DMS79 treated with DMSO at 0.1 percent for 48 hours (cell line): Measurements from ENCODE around the gene CDH8.
A peak's percentile ranks its signal among the peaks of the same experiment; 100 is the strongest.

Source experiments
- DNase-seq: peaks from one replicate; lab custom pipeline; 2025; lab: John Stamatoyannopoulos, UW

Gene CDH8

GRCh38 chr16:61934601-61935000, 101.6 kb downstream of the CDH8 start:
- no peak for DNase-seq

DNA sequence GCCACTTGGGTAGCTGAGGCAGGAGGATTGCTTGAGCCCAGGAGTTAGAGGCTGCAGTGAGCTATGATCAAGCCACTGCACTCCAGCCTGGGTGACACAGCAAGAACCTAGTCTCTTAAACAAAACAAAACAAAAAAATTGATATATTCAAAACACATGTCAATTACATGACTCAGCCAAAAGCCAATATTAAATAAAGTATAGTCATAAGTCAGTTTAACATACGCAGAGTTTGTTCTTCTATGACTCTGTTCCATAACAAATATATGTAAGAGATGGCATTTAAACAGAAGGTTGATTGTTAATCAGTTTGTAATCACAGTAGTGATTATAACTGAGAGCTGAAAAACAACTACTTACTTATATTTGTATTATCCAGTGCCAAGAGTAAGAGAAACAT, 106.5 kb downstream of the CDH8 start:
- DNase-seq, result no peak

DNA sequence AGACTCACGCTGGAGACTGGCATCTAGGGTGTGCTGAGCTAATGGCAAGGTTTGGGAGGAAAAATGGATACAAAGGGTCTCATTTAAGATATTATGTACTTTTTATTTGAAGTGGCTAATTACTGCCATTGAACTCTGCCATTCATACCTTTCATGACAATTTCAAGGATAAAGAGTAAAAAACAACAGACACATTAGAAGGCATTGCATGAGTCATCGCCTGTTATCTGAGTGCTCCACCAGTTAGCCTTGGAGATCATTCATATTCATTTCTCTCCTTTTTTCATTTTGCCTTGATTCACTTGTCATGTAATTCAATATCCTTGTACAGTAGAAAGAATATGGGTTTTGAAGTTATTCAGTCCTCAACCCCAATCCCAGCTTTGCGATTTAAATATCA, 109.5 kb downstream of the CDH8 start:
- no peak for DNase-seq

- no peak for DNase-seq
Measured at GRCh38 chr16:61923629-61924028, 112.6 kb downstream of the CDH8 start.

GRCh38 chr16:61921373-61921772, 114.9 kb downstream of the CDH8 start:
- DNase-seq, result no peak

DNA sequence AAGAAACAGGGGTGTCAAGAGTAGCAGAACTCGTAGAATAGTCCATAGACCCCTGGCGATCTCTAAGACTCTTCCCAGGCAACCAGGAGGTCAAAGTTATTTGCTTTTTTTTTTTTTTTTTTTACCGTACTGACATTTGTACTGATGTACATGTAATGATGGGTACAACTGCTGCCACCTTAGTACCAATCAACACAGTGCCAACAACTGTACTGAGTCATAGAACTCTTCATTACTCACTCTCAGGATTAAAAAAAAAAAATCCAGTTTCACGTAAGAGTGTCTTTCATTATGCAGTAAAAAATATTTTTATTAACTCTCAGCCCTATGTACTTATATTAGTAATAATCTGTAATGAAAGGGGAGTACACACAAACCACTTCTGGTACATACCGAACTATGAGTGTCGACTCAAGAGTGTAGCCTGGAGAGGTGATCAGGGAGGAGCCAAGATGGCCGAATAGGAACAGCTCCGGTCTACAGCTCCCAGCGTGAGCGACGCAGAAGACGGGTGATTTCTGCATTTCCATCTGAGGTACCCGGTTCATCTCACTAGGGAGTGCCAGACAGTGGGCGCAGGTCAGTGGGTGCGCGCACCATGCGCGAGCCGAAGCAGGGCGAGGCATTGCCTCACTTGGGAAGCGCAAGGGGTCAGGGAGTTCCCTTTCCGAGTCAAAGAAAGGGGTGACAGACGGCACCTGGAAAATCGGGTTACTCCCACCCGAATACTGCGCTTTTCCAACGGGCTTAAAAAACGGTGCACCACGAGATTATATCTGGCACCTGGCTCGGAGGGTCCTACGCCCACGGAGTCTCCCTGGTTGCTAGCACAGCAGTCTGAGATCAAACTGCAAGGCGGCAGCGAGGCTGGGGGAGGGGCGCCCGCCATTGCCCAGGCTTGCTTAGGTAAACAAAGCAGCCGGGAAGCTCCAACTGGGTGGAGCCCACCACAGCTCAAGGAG, 118.1 kb downstream of the CDH8 start:
- DNase-seq, result peak; percentile 42

DNA sequence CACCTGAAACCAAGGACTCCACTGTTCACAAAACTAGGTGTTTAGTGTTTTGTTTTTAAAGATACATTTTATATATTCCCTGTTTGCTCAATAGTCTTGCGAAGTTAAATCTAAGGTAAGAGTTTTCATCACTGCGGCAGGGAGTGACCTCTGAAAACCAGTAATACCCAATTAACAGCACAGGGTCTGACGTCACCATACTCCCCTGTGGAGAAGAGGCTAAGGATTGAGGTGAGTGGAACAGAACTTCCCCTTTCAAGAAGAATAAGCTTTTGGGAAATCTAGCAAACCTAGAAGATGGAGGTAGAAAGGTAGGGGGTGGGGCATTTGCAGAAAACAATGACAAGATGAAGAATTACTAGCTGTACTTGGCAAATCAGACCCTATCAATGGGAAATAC, 120.7 kb downstream of the CDH8 start:
- no peak for DNase-seq

DNA sequence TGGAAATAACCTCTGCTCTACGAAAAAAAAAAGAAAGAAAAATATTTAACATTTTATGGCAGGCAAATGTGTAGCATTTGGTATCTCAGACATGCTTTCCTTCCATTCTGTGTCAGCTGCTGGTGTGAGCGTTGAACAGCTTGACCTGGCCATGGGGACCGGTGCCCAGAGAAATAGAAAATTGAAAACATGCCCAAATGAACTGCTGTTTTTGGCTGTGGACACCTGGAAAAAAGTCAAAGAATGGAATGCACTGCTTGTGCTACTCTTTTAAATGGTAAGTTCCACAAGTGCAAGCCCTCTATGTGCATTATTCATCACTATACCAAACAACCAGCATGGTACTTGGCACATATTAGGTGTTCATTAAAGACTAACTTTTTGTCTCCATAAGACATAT, 127.2 kb downstream of the CDH8 start:
- no peak for DNase-seq

- no peak for DNase-seq
Measured at GRCh38 chr16:61908426-61908825, 127.8 kb downstream of the CDH8 start.

GRCh38 chr16:61901689-61902088, 134.5 kb downstream of the CDH8 start:
- DNase-seq, result no peak

DNA sequence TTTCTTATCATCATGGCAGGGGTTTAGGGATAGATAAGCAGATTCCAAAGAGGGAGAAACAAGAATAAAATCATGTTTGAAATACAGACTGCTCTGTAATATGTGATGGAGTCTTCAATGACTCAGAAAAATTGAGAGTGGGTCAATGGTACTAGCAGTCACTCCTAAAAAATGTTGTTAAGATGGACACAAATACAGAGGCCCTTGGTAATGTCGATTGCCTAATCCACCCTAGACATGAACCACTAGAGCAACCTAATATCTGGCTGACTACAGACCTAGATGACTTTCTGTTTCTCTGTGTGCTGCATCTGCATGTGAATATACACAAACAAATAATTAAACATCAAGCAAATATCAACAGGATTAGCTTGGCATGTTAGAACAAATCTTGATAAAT, 135.8 kb downstream of the CDH8 start:
- DNase-seq, result no peak

- no peak for DNase-seq
Measured at GRCh38 chr16:61897657-61898056, 138.6 kb downstream of the CDH8 start.

GRCh38 chr16:61892531-61892930, 143.7 kb downstream of the CDH8 start:
- DNase-seq, result no peak

- no peak for DNase-seq
Measured at GRCh38 chr16:61891460-61891859, 144.8 kb downstream of the CDH8 start.

- no peak for DNase-seq
Measured at GRCh38 chr16:61890386-61890785, 145.9 kb downstream of the CDH8 start.

GRCh38 chr16:61887903-61888302, 148.3 kb downstream of the CDH8 start:
- DNase-seq, result no peak

- no peak for DNase-seq
Measured at GRCh38 chr16:61885343-61885742, 150.9 kb downstream of the CDH8 start.

DNA sequence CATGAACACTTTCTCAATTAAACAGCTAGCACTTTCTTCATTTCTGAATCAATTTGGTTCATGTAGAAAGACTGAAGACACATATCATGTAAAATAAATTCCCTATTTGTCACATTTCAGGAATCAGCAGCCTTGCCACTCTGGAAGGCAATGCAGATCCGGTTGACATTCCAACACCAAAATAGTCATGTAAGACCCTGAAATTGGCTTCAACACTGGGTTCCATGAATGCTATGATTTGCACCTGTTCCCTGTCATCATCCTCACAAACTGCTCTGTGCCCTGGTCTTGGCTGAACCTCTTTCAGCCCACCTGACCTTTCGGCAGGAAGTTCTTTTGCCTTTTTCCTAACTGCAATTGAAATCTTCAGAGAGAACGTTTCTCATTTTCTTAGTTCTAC, 156.9 kb downstream of the CDH8 start:
- DNase-seq, result no peak

GRCh38 chr16:61877436-61877835, 158.8 kb downstream of the CDH8 start:
- no peak for DNase-seq

DNA sequence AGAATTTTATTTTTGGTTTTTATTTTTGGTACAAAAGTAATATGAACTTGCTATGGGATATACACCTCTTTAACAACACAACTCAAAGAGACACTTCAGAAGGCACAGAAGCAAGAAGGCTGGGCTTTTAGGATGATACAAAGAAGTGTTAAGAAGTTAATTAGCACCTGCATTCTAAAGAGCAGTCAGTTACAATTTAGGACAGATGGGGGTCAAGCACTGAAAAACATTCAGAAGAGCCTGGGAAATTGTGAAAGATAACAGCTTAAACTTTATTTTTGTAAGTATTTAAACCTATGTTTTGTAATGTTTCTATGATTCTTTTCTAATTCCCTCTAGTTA, 163.5 kb downstream of the CDH8 start:
- no peak for DNase-seq

DNA sequence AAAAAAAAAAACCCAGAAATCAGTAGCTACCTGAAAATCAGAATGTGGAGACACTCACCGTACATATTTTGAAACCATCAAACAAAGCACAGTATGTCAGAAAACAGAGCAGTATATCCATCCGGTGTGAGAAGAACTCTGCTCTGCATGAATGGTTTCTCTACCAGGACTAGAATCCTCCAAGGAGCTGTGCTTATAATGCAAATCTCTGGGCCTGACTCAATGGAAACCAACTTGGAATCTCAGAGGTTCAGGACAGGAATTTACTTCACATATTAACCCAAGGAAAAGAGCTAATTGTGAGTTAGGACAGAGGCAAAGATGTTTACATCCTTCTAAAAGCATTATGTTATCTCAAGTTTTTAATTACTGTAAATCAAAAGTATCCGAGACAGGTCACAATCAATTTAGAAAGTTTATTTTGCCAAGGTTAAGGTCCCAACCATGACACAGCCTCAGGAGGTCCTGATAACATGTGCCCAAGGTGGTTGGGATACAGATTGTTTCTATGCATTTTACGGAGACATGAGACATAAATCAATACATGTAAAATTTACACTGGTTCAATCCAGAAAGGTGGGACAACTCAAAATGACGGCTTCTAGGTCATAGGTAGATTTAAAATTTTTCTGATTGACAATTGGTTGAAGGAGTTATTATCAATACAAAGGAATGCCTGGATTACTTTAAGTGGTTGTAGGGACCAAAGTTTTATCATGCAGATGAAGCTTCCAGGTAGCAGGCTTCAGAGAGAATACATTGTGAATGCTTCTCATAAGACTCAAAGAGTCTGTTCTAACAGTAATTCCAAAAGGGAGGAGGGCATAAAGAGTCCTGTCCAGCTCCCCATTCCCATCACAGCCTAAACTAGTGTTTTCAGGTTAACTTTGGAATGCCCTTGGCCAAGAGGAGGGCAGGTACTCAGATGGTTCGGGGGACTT, 164.1 kb downstream of the CDH8 start:
- DNase-seq, result no peak

DNA sequence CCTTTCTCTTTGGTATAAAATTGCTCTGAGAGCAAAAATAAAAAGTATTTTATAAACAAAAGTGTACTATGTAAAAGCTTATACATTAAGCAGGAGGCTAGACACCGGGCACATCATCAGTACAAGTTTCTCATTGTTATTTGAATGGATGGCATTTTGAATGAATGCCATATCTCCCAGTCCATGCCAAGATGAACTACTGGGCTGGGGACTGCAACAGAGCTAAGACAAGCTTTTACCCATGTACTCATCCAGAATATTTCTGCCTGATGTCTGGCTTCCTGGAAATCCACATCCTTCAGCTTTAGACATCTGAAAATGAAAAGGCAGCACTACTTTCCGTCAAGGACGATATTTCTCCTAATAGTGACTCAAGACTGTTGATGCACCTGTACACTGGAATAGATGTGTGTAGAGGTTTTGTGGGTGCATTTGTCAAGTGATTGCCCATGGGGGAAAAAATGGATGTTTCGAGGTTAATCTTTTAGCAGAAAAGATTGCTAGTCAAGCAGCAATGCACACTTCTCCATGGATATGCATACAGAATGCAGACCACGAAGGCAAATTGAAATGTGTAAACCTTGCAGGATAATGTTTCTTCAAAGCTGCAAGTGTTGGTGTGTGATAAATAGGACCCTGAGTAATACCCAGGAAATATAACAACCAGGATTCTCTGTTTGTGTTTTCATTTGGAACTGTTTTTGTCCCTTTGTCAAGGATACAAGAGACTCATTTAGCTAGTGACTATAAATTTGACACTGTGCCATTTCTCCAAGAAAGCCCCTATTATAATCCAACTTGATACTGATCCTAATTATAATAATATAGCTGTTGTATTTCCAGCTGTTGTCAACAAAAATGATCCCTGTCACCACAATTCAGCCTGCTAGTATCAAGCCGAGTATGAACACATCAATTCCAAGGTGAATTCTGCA, 173.8 kb downstream of the CDH8 start:
- no peak for DNase-seq
